IMR-90 (cell line): ENCODE measurements around the gene MAGI1. TPM values are rescaled to one million over a fixed set of nuclear protein-coding genes. Genes with fewer than 3 reads are reported as not detected.

ENCODE experiments used
- ATAC-seq: fragments of 200-7000 bp; cut with Tn5 transposase; 2 replicates; pipeline ENCODE4 v1.9.1; 2020; ENCODE audit warnings: low read depth, mild to moderate bottlenecking, moderate library complexity
- BruUV-seq: library from RNA; stranded (reverse); fragments of 400-500 nt; replicated peaks from 2 replicates; lab custom pipeline; 2021; lab: Mats Ljungman, UMichigan
- CTCF ChIA-PET: fragments of 300-600 bp; formaldehyde crosslinking; extraction: SDS; loops from one replicate; lab custom pipeline; 2021; ENCODE audit warnings: antibody characterized with exemption; lab: Yijun Ruan, JAX
- POLR2A ChIA-PET: fragments of 300-600 bp; sonication (Branson Sonifier 250); formaldehyde crosslinking; loops from one replicate; lab custom pipeline; 2022; ENCODE audit warnings: antibody characterized with exemption; ENCODE audit not compliant: unreplicated experiment; lab: Charles Lee
- DNase-seq: peaks from one replicate; pipeline ENCODE4 v3.0.0; 2013
- H2AFZ ChIP-seq: replicated peaks from 2 replicates; pipeline ENCODE3; 2013; ENCODE audit warnings: low read length, mild to moderate bottlenecking; ENCODE audit not compliant: poor library complexity
- H2AK5ac ChIP-seq: 2 replicates; pipeline ENCODE4 v1.6.1; 2013; ENCODE audit warnings: low read depth, low read length, inconsistent platforms
- H2AK9ac ChIP-seq: replicated peaks from 2 replicates; pipeline ENCODE3; 2013; ENCODE audit warnings: mild to moderate bottlenecking, low read depth, low read length, moderate library complexity; ENCODE audit not compliant: poor library complexity
- H2BK120ac ChIP-seq: 2 replicates; pipeline ENCODE4 v1.6.1; 2013; ENCODE audit warnings: low read depth, low read length, inconsistent platforms
- H2BK15ac ChIP-seq: 3 replicates; pipeline ENCODE4 v1.6.1; 2013; ENCODE audit warnings: low read depth, low read length, inconsistent platforms
- H2BK20ac ChIP-seq: 2 replicates; pipeline ENCODE4 v1.6.1; 2013; ENCODE audit warnings: low read depth, mild to moderate bottlenecking, inconsistent platforms, low read length, moderate library complexity
- H2BK5ac ChIP-seq: 2 replicates; pipeline ENCODE4 v1.6.1; 2013; ENCODE audit warnings: mild to moderate bottlenecking, low read depth, low read length, inconsistent platforms; ENCODE audit not compliant: poor library complexity, severe bottlenecking
- H3K14ac ChIP-seq: replicated peaks from 2 replicates; pipeline ENCODE4 v1.6.1; 2013; ENCODE audit warnings: low read depth, low read length, inconsistent platforms
- H3K18ac ChIP-seq: 2 replicates; pipeline ENCODE4 v1.6.1; 2013; ENCODE audit warnings: low read depth, low read length, control low read depth
- H3K23ac ChIP-seq: 2 replicates; pipeline ENCODE4 v1.6.1; 2013; ENCODE audit warnings: low read depth, low read length, inconsistent platforms
- H3K27ac ChIP-seq: 2 replicates; pipeline ENCODE4 v1.5.1; 2013; ENCODE audit warnings: mild to moderate bottlenecking, control low read depth, low read length; ENCODE audit not compliant: insufficient read depth
- H3K27me3 ChIP-seq: 2 replicates; pipeline ENCODE4 v1.6.1; 2013; ENCODE audit warnings: low read length; ENCODE audit not compliant: control insufficient read depth, insufficient read depth
- H3K36me3 ChIP-seq: 2 replicates; pipeline ENCODE4 v1.6.1; 2013; ENCODE audit warnings: low read length, mixed read lengths; ENCODE audit not compliant: control insufficient read depth, insufficient read depth
- H3K4ac ChIP-seq: 2 replicates; pipeline ENCODE4 v1.6.1; 2013; ENCODE audit warnings: low read depth, low read length, inconsistent platforms
- H3K4me1 ChIP-seq: 2 replicates; pipeline ENCODE4 v1.6.1; 2013; ENCODE audit warnings: low read length, mixed read lengths; ENCODE audit not compliant: control insufficient read depth, insufficient read depth
- H3K4me2 ChIP-seq: 2 replicates; pipeline ENCODE4 v1.6.1; 2013; ENCODE audit warnings: low read depth, mild to moderate bottlenecking, control low read depth, low read length, moderate library complexity
- H3K4me3 ChIP-seq: 2 replicates; pipeline ENCODE4 v1.5.1; 2013; ENCODE audit warnings: low read depth, mild to moderate bottlenecking, control low read depth, low read length, moderate library complexity; ENCODE audit not compliant: insufficient read depth
- H3K56ac ChIP-seq: 2 replicates; pipeline ENCODE4 v1.6.1; 2013; ENCODE audit warnings: low read length, inconsistent platforms; ENCODE audit not compliant: insufficient read depth; ENCODE audit errors: extremely low read depth
- H3K79me1 ChIP-seq, 2 experiments: 2 replicates each; pipeline ENCODE4 v1.6.1; 2013; ENCODE audit warnings: low read length in 2 of 2, inconsistent platforms in 1 of 2, low read depth in 1 of 2
- H3K9ac ChIP-seq: 2 replicates; pipeline ENCODE4 v1.6.1; 2013; ENCODE audit warnings: low read depth, low read length, control low read depth
- H3K9me1 ChIP-seq: 2 replicates; pipeline ENCODE4 v1.6.1; 2013; ENCODE audit warnings: low read length, inconsistent platforms; ENCODE audit not compliant: insufficient read depth
- H3K9me3 ChIP-seq: 2 replicates; pipeline ENCODE4 v1.6.1; 2013; ENCODE audit warnings: low read length; ENCODE audit not compliant: control insufficient read depth, insufficient read depth
- H4K20me1 ChIP-seq: 2 replicates; pipeline ENCODE4 v1.6.1; 2013; ENCODE audit warnings: low read length, inconsistent platforms; ENCODE audit not compliant: insufficient read depth
- H4K5ac ChIP-seq: 2 replicates; pipeline ENCODE4 v1.6.1; 2013; ENCODE audit warnings: mild to moderate bottlenecking, low read depth, low read length, control low read depth
- H4K8ac ChIP-seq, 2 experiments: 2 replicates each; pipeline ENCODE4 v1.6.1; 2013; ENCODE audit warnings: low read depth in 2 of 2, low read length in 2 of 2, control low read depth in 1 of 2, inconsistent platforms in 1 of 2
- H4K91ac ChIP-seq: 2 replicates; pipeline ENCODE4 v1.6.1; 2013; ENCODE audit warnings: low read depth, low read length, inconsistent platforms; ENCODE audit not compliant: insufficient read depth
- BHLHE40 ChIP-seq: fragments of 150-350 bp; IDR thresholded peaks from 2 replicates; pipeline ENCODE4 v1.6.1; 2016; ENCODE audit warnings: mild to moderate bottlenecking, low read depth, low read length
- FOS ChIP-seq: fragments of 150-350 bp; IDR thresholded peaks from 2 replicates; pipeline ENCODE4 v1.6.1; 2016; ENCODE audit warnings: low read depth, low read length
- MAFK ChIP-seq: IDR thresholded peaks from 2 replicates; pipeline ENCODE4 v1.6.1; 2012; ENCODE audit warnings: low read depth, low read length, improper control_type of control experiment
- NFE2L2 ChIP-seq: fragments of 150-350 bp; IDR thresholded peaks from 2 replicates; pipeline ENCODE4 v1.6.1; 2016; ENCODE audit warnings: low read depth, mild to moderate bottlenecking, low read length
- POLR2A ChIP-seq: IDR thresholded peaks from 2 replicates; pipeline ENCODE4 v1.6.1; 2012; ENCODE audit warnings: mild to moderate bottlenecking, low read depth, low read length
- RCOR1 ChIP-seq: IDR thresholded peaks from 2 replicates; pipeline ENCODE4 v1.6.1; 2012; ENCODE audit warnings: mild to moderate bottlenecking, low read length, improper control_type of control experiment; ENCODE audit not compliant: insufficient replicate concordance
- RFX5 ChIP-seq: IDR thresholded peaks from 2 replicates; pipeline ENCODE4 v1.8.0; 2012; ENCODE audit warnings: low read depth, mild to moderate bottlenecking, low read length, moderate library complexity
- SMC3 ChIP-seq: fragments of 150-350 bp; IDR thresholded peaks from 2 replicates; pipeline ENCODE4 v1.6.1; 2016; ENCODE audit warnings: low read depth, mild to moderate bottlenecking, antibody characterized with exemption, low read length, moderate library complexity
- USF2 ChIP-seq: fragments of 150-350 bp; IDR thresholded peaks from 2 replicates; pipeline ENCODE4 v1.6.1; 2017; ENCODE audit warnings: mild to moderate bottlenecking, antibody characterized with exemption, low read length, low read depth
- WGBS, 2 experiments: methylation state at CpG; one replicate each; pipeline versions ENCODE4 v1.1.5 to v1.1.7; 2013; ENCODE audit warnings: missing lambda C conversion rate in 2 of 2; ENCODE audit not compliant: insufficient read length in 1 of 2; ENCODE audit errors: extremely low coverage in 2 of 2; 5-methylcytosine and 5-hydroxymethylcytosine counted together
- dilution Hi-C: fragments of 300-500 bp; cut with HindIII; formaldehyde crosslinking; loops from one replicate; pipeline ENCODE4 v1.14.3; 2018; ENCODE audit warnings: low sequenced_read_pairs; ENCODE audit not compliant: unreplicated experiment
- in situ Hi-C: fragments of 300-500 bp; cut with MboI; formaldehyde crosslinking; loops from 3 replicates; pipeline ENCODE4 v1.14.3; 2019; ENCODE audit warnings: low sequenced_read_pairs, inconsistent platforms, mixed read lengths
- intact Hi-C: fragments of 100-400 bp; cut with micrococcal nuclease; formaldehyde crosslinking; loops from 2 replicates; pipeline ENCODE4 v1.10.0; 2022
- polyA plus RNA-seq, 3 experiments: library from polyadenylated mRNA; depleted of rRNA; stranded (reverse); fragments of >200 nt; gene quantifications; 2 replicates each; pipeline ENCODE4 v1.2.3, GENCODE V29; 2012; ENCODE audit warnings: low replicate concordance in 1 of 3
- total RNA-seq: library from RNA; depleted of rRNA; stranded (reverse); fragments of >200 nt; gene quantifications from 2 replicates; pipeline ENCODE4 v1.2.3, GENCODE V29; 2012
- TF ChIP-seq, protein P1 (sequence below): conservative IDR thresholded peaks from 2 replicates; pipeline ENCODE4 v1.5.1; 2012; ENCODE audit warnings: mild to moderate bottlenecking, low read depth, low read length, improper control_type of control experiment
- TF ChIP-seq, protein P2 (sequence below): fragments of 150-350 bp; IDR thresholded peaks from 2 replicates; pipeline ENCODE4 v1.6.1; 2016; ENCODE audit warnings: low read depth, mild to moderate bottlenecking, low read length, moderate library complexity, borderline replicate concordance

MAGI1 gene
- total and polyA plus RNA-seq, 2 of the 4 experiments (the other 2 are of a cell fraction): 14.5 to 24.2 TPM

GRCh38 chr3:65562447-65562846, 476.3 kb downstream of the MAGI1 start:
- intact Hi-C loops: no loop called here
- BruUV-seq: no TSS peak
- Histone ChIP-seq H3K9ac (no peak overlapping the region), H2BK15ac (no peak overlapping the region), H3K14ac (no peak overlapping the region), H3K79me1 (peaks cover 24 to 26% of the 10 kb centered on the region in 2 experiments), H3K27me3 (no peaks in the 10 kb centered on the region), H4K91ac (no peak overlapping the region), H4K20me1 (no peaks in the 10 kb centered on the region), H3K27ac (no peak overlapping the region), H3K9me3 (no peaks in the 10 kb centered on the region), H2AFZ (no peak overlapping the region), H2AK5ac (no peak overlapping the region), H2AK9ac (no peak overlapping the region), H3K4me1 (no peaks in the 10 kb centered on the region), H2BK120ac (no peak overlapping the region), H3K23ac (no peak overlapping the region), H3K18ac (no peak overlapping the region), H2BK20ac (no peak overlapping the region), H3K4ac (no peak overlapping the region), H3K56ac (no peak overlapping the region), H2BK5ac (no peak overlapping the region), H3K9me1 (no peaks in the 10 kb centered on the region), H4K8ac (no peak overlapping the region), H3K4me3 (no peak overlapping the region), H3K36me3 (no peaks in the 10 kb centered on the region), H3K4me2 (no peak overlapping the region), H4K5ac (no peak overlapping the region)
- no peak for TF ChIP-seq SMC3
- no peak for TF ChIP-seq RFX5
- TF ChIP-seq, protein P1, sequence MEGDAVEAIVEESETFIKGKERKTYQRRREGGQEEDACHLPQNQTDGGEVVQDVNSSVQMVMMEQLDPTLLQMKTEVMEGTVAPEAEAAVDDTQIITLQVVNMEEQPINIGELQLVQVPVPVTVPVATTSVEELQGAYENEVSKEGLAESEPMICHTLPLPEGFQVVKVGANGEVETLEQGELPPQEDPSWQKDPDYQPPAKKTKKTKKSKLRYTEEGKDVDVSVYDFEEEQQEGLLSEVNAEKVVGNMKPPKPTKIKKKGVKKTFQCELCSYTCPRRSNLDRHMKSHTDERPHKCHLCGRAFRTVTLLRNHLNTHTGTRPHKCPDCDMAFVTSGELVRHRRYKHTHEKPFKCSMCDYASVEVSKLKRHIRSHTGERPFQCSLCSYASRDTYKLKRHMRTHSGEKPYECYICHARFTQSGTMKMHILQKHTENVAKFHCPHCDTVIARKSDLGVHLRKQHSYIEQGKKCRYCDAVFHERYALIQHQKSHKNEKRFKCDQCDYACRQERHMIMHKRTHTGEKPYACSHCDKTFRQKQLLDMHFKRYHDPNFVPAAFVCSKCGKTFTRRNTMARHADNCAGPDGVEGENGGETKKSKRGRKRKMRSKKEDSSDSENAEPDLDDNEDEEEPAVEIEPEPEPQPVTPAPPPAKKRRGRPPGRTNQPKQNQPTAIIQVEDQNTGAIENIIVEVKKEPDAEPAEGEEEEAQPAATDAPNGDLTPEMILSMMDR: no peak
- TF ChIP-seq, protein P2, sequence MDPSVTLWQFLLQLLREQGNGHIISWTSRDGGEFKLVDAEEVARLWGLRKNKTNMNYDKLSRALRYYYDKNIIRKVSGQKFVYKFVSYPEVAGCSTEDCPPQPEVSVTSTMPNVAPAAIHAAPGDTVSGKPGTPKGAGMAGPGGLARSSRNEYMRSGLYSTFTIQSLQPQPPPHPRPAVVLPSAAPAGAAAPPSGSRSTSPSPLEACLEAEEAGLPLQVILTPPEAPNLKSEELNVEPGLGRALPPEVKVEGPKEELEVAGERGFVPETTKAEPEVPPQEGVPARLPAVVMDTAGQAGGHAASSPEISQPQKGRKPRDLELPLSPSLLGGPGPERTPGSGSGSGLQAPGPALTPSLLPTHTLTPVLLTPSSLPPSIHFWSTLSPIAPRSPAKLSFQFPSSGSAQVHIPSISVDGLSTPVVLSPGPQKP: no peak
- TF ChIP-seq RCOR1: no peak
- no peak for TF ChIP-seq FOS
- no peak for TF ChIP-seq NFE2L2
- no peak for TF ChIP-seq USF2
- no peak for TF ChIP-seq POLR2A
- TF ChIP-seq BHLHE40: no peak
- no peak for TF ChIP-seq MAFK
- CTCF ChIA-PET: no interaction called here
- WGBS, 2 experiments: no CpG with 5 or more reads among the region's 2 CpGs
- DNase-seq: no peak
- in situ Hi-C loops: no loop called here
- dilution Hi-C loops: no loop called here
- POLR2A ChIA-PET: no interaction called here
- ATAC-seq: no peak
